Liver (tissue), 3 donors: ENCODE measurements around the gene CDX1.

ENCODE experiments used
- ATF3 ChIP-seq: IDR thresholded peaks from 2 replicates; pipeline ENCODE4 v1.6.1; 2016; ENCODE audit warnings: antibody characterized with exemption
- CTCF ChIP-seq: fragments of 150-350 bp; IDR thresholded peaks from 2 replicates; pipeline ENCODE4 v1.5.1; 2017; ENCODE audit warnings: improper control_type of control experiment, low read depth, low read length; ENCODE audit not compliant: missing input control
- EGR1 ChIP-seq, 2 donors: IDR thresholded peaks; 2 replicates each; pipeline ENCODE4 v1.6.1; 2016 to 2018; ENCODE audit warnings: antibody characterized with exemption in 2 of 2, low read depth in 2 of 2
- FOXA1 ChIP-seq: IDR thresholded peaks from 2 replicates; pipeline ENCODE4 v1.6.1; 2016; ENCODE audit warnings: antibody characterized with exemption
- JUND ChIP-seq, 2 donors: IDR thresholded peaks; 2 replicates each; pipeline ENCODE4 v1.6.1; 2016; ENCODE audit warnings: antibody characterized with exemption in 2 of 2
- MAX ChIP-seq: IDR thresholded peaks from 2 replicates; pipeline ENCODE4 v1.6.1; 2016; ENCODE audit warnings: antibody characterized with exemption
- RXRA ChIP-seq, 2 donors: IDR thresholded peaks; 2 replicates each; pipeline ENCODE4 v1.6.1; 2017 to 2018; ENCODE audit warnings: antibody characterized with exemption in 2 of 2, mild to moderate bottlenecking in 1 of 2
- TF ChIP-seq, protein P1 (sequence below): IDR thresholded peaks from 2 replicates; pipeline ENCODE4 v1.6.1; 2016; ENCODE audit warnings: antibody characterized with exemption
- TF ChIP-seq, protein P2 (sequence below): IDR thresholded peaks from 2 replicates; pipeline ENCODE4 v1.6.1; 2016; ENCODE audit warnings: antibody characterized with exemption, mild to moderate bottlenecking
- donor health status: healthy.
- donor health status: healthy.

- TF ChIP-seq CTCF (peak; percentile 96), MAX (no peak), FOXA1 (no peak), RXRA (IDR thresholded peaks at IDR 0.05) (peak; percentile 58 to 85), JUND (IDR thresholded peaks at IDR 0.05) (no peak), ATF3 (no peak), EGR1 (IDR thresholded peaks at IDR 0.05; ENCODE audit: low read depth in 2 of 2) (peak; percentile 58 to 97)
- TF ChIP-seq, protein P1, sequence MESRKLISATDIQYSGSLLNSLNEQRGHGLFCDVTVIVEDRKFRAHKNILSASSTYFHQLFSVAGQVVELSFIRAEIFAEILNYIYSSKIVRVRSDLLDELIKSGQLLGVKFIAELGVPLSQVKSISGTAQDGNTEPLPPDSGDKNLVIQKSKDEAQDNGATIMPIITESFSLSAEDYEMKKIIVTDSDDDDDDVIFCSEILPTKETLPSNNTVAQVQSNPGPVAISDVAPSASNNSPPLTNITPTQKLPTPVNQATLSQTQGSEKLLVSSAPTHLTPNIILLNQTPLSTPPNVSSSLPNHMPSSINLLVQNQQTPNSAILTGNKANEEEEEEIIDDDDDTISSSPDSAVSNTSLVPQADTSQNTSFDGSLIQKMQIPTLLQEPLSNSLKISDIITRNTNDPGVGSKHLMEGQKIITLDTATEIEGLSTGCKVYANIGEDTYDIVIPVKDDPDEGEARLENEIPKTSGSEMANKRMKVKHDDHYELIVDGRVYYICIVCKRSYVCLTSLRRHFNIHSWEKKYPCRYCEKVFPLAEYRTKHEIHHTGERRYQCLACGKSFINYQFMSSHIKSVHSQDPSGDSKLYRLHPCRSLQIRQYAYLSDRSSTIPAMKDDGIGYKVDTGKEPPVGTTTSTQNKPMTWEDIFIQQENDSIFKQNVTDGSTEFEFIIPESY = no peak
- TF ChIP-seq, protein P2, sequence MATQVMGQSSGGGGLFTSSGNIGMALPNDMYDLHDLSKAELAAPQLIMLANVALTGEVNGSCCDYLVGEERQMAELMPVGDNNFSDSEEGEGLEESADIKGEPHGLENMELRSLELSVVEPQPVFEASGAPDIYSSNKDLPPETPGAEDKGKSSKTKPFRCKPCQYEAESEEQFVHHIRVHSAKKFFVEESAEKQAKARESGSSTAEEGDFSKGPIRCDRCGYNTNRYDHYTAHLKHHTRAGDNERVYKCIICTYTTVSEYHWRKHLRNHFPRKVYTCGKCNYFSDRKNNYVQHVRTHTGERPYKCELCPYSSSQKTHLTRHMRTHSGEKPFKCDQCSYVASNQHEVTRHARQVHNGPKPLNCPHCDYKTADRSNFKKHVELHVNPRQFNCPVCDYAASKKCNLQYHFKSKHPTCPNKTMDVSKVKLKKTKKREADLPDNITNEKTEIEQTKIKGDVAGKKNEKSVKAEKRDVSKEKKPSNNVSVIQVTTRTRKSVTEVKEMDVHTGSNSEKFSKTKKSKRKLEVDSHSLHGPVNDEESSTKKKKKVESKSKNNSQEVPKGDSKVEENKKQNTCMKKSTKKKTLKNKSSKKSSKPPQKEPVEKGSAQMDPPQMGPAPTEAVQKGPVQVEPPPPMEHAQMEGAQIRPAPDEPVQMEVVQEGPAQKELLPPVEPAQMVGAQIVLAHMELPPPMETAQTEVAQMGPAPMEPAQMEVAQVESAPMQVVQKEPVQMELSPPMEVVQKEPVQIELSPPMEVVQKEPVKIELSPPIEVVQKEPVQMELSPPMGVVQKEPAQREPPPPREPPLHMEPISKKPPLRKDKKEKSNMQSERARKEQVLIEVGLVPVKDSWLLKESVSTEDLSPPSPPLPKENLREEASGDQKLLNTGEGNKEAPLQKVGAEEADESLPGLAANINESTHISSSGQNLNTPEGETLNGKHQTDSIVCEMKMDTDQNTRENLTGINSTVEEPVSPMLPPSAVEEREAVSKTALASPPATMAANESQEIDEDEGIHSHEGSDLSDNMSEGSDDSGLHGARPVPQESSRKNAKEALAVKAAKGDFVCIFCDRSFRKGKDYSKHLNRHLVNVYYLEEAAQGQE = peak; percentile 55
Measured at GRCh38 chr5:150129813-150130492, 36.6 kb upstream of the CDX1 start.
